ENCODE measurements around the gene INSC. TPM values are rescaled to one million over a fixed set of nuclear protein-coding genes. Genes with fewer than 3 reads are reported as not detected.

INSC gene
- polyA plus RNA-seq, 3 donors, result not detected

GRCh38 chr11:15295695-15296094 is 181.0 kb downstream of the INSC start:
- no peak for TF ChIP-seq CTCF (IDR thresholded peaks at IDR 0.05)
- Mint-ChIP-seq H3K9me3 (peaks cover 0 to 1% (median 0%) of the 10 kb centered on the region in 7 donors), H3K4me1 (no peaks in the 10 kb centered on the region), H3K27ac (no peak overlapping the region), H3K27me3 (ENCODE audit: low read depth in 3 of 3) (peaks cover 0 to 6% (median 3%) of the 10 kb centered on the region in 3 donors), H3K36me3 (no peaks in the 10 kb centered on the region), H3K4me3 (no peak overlapping the region)
- H3K9me3 ChIP-seq (replicated peaks in 1 of 2; ENCODE audit: control insufficient read depth in 1 of 2, insufficient read depth in 1 of 2, low read length in 2 of 2), result no peaks in the 10 kb centered on the region
- no peak overlapping the region for H2AFZ ChIP-seq (ENCODE audit: insufficient read depth, low read depth, low read length, poor library complexity, severe bottlenecking)
- no peaks in the 10 kb centered on the region for H3K79me2 ChIP-seq (ENCODE audit: insufficient read depth, low read length)
- H3K27ac ChIP-seq (ENCODE audit: low read depth in 1 of 2, low read length in 2 of 2), result no peak overlapping the region
- no peaks in the 10 kb centered on the region for H3K36me3 ChIP-seq (replicated peaks in 1 of 2; ENCODE audit: control insufficient read depth in 1 of 2, insufficient read depth in 2 of 2, low read length in 2 of 2)
- no peaks in the 10 kb centered on the region for H4K20me1 ChIP-seq (ENCODE audit: insufficient read depth, low read length)
- no peak overlapping the region for H3K9ac ChIP-seq (ENCODE audit: insufficient read depth, low read length, poor library complexity, severe bottlenecking)
- H3K4me2 ChIP-seq (replicated peaks; ENCODE audit: extremely low read depth, low read length, poor library complexity, severe bottlenecking), result no peak overlapping the region
- no peak overlapping the region for H3K4me3 ChIP-seq (replicated peaks in 1 of 3; ENCODE audit: low read depth in 2 of 3, low read length in 3 of 3)
- intact Hi-C loops (cut with micrococcal nuclease), result no loop called here
- H3K27me3 ChIP-seq (ENCODE audit: control insufficient read depth in 2 of 2, insufficient read depth in 2 of 2, low read length in 2 of 2), result no peaks in the 10 kb centered on the region
- no CpG with 5 or more reads among the region's 1 CpG for WGBS (ENCODE audit: insufficient coverage)
- no peak for DNase-seq
- no peaks in the 10 kb centered on the region for H3K4me1 ChIP-seq (ENCODE audit: control insufficient read depth in 1 of 2, insufficient read depth in 2 of 2, low read length in 2 of 2)

Other genes starting within 250 kb of the INSC start
- gene CYP2R1, start 222.7 kb upstream of the INSC start, polyA plus RNA-seq, result 1 to 10 TPM; 5.4 to 8.3 (median 7.0) TPM
- gene CALCA, start 142.6 kb upstream of the INSC start, polyA plus RNA-seq, result not detected
- not detected for gene CALCB, start 41.3 kb upstream of the INSC start, polyA plus RNA-seq

Data from CD14-positive monocyte (primary cell).